Stimulated activated naive CD8-positive, alpha-beta T cell treated with anti-CD3 and anti-CD28 coated beads, Interleukin-15, Interleukin-2, amounts not matched to agents 100 ng/mL and 50 ng/mL, for 24 hours (primary cell): ENCODE measurements around the gene NMRK1.
A peak's percentile ranks its signal among the peaks of the same experiment; 100 is the strongest.

Experiments used
- H3K27ac Mint-ChIP-seq: one replicate; pipeline ENCODE4 v1.8.0; 2021; ENCODE audit warnings: mild to moderate bottlenecking, mixed read lengths
- H3K27me3 Mint-ChIP-seq: one replicate; pipeline ENCODE4 v1.8.0; 2021; ENCODE audit warnings: mixed read lengths
- H3K36me3 Mint-ChIP-seq: one replicate; pipeline ENCODE4 v1.8.0; 2021; ENCODE audit warnings: low read depth, mixed read lengths
- H3K4me1 Mint-ChIP-seq: one replicate; pipeline ENCODE4 v1.8.0; 2021; ENCODE audit warnings: low read depth, mixed read lengths
- H3K4me3 Mint-ChIP-seq: one replicate; pipeline ENCODE4 v1.8.0; 2021; ENCODE audit warnings: mild to moderate bottlenecking, mixed read lengths
- H3K9me3 Mint-ChIP-seq: one replicate; pipeline ENCODE4 v1.8.0; 2021; ENCODE audit warnings: mixed read lengths

The NMRK1 gene

GRCh38 chr9:75086541-75087288 is 1.2 kb downstream of the NMRK1 start:
- H3K36me3 Mint-ChIP-seq, result peaks cover 3% of the 10 kb centered on the region
- peak overlapping the region; percentile 89 for H3K4me3 Mint-ChIP-seq
- H3K4me1 Mint-ChIP-seq, result peaks cover 70% of the 10 kb centered on the region
- H3K27ac Mint-ChIP-seq, result peak overlapping the region; percentile 86
- no peaks in the 10 kb centered on the region for H3K27me3 Mint-ChIP-seq
- H3K9me3 Mint-ChIP-seq, result no peaks in the 10 kb centered on the region

GRCh38 chr9:75085640-75086039 is 2.3 kb downstream of the NMRK1 start:
- no peaks in the 10 kb centered on the region for H3K27me3 Mint-ChIP-seq
- no peaks in the 10 kb centered on the region for H3K9me3 Mint-ChIP-seq
- H3K4me1 Mint-ChIP-seq, result peaks cover 60% of the 10 kb centered on the region
- no peak overlapping the region for H3K4me3 Mint-ChIP-seq
- peak overlapping the region; percentile 62 for H3K27ac Mint-ChIP-seq
- H3K36me3 Mint-ChIP-seq, result peaks cover 10% of the 10 kb centered on the region

- peaks cover 11% of the 10 kb centered on the region for H3K36me3 Mint-ChIP-seq
- H3K4me3 Mint-ChIP-seq, result no peak overlapping the region
- no peaks in the 10 kb centered on the region for H3K9me3 Mint-ChIP-seq
- no peaks in the 10 kb centered on the region for H3K27me3 Mint-ChIP-seq
- no peak overlapping the region for H3K27ac Mint-ChIP-seq
- H3K4me1 Mint-ChIP-seq, result peaks cover 46% of the 10 kb centered on the region
Measured at GRCh38 chr9:75084081-75084672, 3.8 kb downstream of the NMRK1 start.

GRCh38 chr9:75083188-75083970 is 4.6 kb downstream of the NMRK1 start:
- H3K36me3 Mint-ChIP-seq, result peaks cover 11% of the 10 kb centered on the region
- H3K4me3 Mint-ChIP-seq, result no peak overlapping the region
- no peaks in the 10 kb centered on the region for H3K9me3 Mint-ChIP-seq
- H3K4me1 Mint-ChIP-seq, result peaks cover 42% of the 10 kb centered on the region
- H3K27ac Mint-ChIP-seq, result peak overlapping the region; percentile 27
- H3K27me3 Mint-ChIP-seq, result no peaks in the 10 kb centered on the region

GRCh38 chr9:75081632-75082031 is 6.3 kb downstream of the NMRK1 start:
- Mint-ChIP-seq H3K9me3 (no peaks in the 10 kb centered on the region), H3K36me3 (peaks cover 15% of the 10 kb centered on the region), H3K27me3 (no peaks in the 10 kb centered on the region), H3K4me3 (no peak overlapping the region), H3K27ac (no peak overlapping the region), H3K4me1 (peaks cover 39% of the 10 kb centered on the region)

GRCh38 chr9:75072895-75073294 is 15.1 kb downstream of the NMRK1 start:
- H3K4me1 Mint-ChIP-seq, result peaks cover 37% of the 10 kb centered on the region

GRCh38 chr9:75071530-75072122 is 16.3 kb downstream of the NMRK1 start:
- Mint-ChIP-seq H3K27ac (peak overlapping the region; percentile 76), H3K4me3 (no peak overlapping the region), H3K4me1 (peaks cover 34% of the 10 kb centered on the region), H3K36me3 (peaks cover 7% of the 10 kb centered on the region), H3K9me3 (no peaks in the 10 kb centered on the region), H3K27me3 (no peaks in the 10 kb centered on the region)

More at GRCh38 chr9:75072895-75073294, 15.1 kb downstream of the NMRK1 start:
- Mint-ChIP-seq H3K27ac (no peak overlapping the region), H3K36me3 (peaks cover 11% of the 10 kb centered on the region), H3K4me3 (no peak overlapping the region), H3K9me3 (no peaks in the 10 kb centered on the region), H3K27me3 (no peaks in the 10 kb centered on the region)

- Mint-ChIP-seq H3K4me1 (peaks cover 34% of the 10 kb centered on the region), H3K27ac (no peak overlapping the region), H3K9me3 (no peaks in the 10 kb centered on the region), H3K27me3 (no peaks in the 10 kb centered on the region), H3K36me3 (peaks cover 3% of the 10 kb centered on the region), H3K4me3 (no peak overlapping the region)
Measured at GRCh38 chr9:75069171-75069570, 18.8 kb downstream of the NMRK1 start.

- H3K27ac Mint-ChIP-seq, result no peak overlapping the region
- peaks cover 34% of the 10 kb centered on the region for H3K4me1 Mint-ChIP-seq
- H3K4me3 Mint-ChIP-seq, result no peak overlapping the region
- H3K27me3 Mint-ChIP-seq, result no peaks in the 10 kb centered on the region
- H3K9me3 Mint-ChIP-seq, result no peaks in the 10 kb centered on the region
- peaks cover 3% of the 10 kb centered on the region for H3K36me3 Mint-ChIP-seq
Measured at GRCh38 chr9:75067894-75068293, 20.1 kb downstream of the NMRK1 start.

- no peak overlapping the region for H3K27ac Mint-ChIP-seq
- no peaks in the 10 kb centered on the region for H3K36me3 Mint-ChIP-seq
- no peaks in the 10 kb centered on the region for H3K9me3 Mint-ChIP-seq
- no peak overlapping the region for H3K4me3 Mint-ChIP-seq
- peaks cover 15% of the 10 kb centered on the region for H3K4me1 Mint-ChIP-seq
- no peaks in the 10 kb centered on the region for H3K27me3 Mint-ChIP-seq
Measured at GRCh38 chr9:75065510-75065909, 22.4 kb downstream of the NMRK1 start.

GRCh38 chr9:75064307-75065025 is 23.5 kb downstream of the NMRK1 start:
- Mint-ChIP-seq H3K4me3 (no peak overlapping the region), H3K4me1 (peaks cover 5% of the 10 kb centered on the region), H3K27me3 (no peaks in the 10 kb centered on the region), H3K9me3 (peaks cover under 1% of the 10 kb centered on the region), H3K36me3 (peaks cover 3% of the 10 kb centered on the region), H3K27ac (no peak overlapping the region)

- Mint-ChIP-seq H3K4me1 (no peaks in the 10 kb centered on the region), H3K27me3 (no peaks in the 10 kb centered on the region), H3K36me3 (peaks cover 6% of the 10 kb centered on the region), H3K27ac (no peak overlapping the region), H3K9me3 (peaks cover 4% of the 10 kb centered on the region), H3K4me3 (no peak overlapping the region)
Measured at GRCh38 chr9:75063556-75064305, 24.2 kb downstream of the NMRK1 start.

- Mint-ChIP-seq H3K4me3 (no peak overlapping the region), H3K9me3 (peaks cover 4% of the 10 kb centered on the region), H3K27me3 (no peaks in the 10 kb centered on the region), H3K36me3 (peaks cover 6% of the 10 kb centered on the region), H3K4me1 (no peaks in the 10 kb centered on the region), H3K27ac (no peak overlapping the region)
Measured at GRCh38 chr9:75061169-75061568, 26.8 kb downstream of the NMRK1 start.
